ENCODE data around the gene C16orf96.

The C16orf96 gene

DNA sequence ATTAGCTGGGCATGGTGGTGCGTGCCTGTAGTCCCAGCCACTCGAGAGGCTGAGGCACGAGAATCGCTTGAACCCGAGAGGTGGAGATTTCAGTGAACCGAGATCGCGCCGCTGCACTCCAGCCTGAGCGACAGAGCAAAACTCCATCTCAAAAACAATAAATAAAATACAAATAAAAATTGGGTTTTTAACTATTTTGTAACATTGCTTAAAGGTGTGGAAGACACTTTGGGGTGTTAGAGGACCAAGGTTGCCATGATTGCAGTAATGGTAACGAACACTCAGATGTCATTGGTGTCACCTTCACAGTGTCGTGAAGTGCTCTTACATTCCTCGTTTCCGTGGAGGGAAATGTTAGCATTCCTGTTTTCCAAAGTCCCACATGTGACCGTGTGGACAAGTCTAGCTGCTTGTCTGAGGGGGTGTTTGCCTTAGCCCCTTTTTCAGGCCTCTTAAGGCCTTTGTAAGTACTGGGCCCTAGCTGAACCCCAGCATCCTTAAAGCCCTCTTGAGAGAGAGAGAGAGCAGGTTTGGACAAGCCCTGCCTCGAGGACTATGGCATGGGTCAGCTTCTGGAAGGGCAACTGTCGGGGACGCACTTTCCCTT is 8.6 kb downstream of the C16orf96 start:
- TF ChIP-seq ZBTB7A (IDR thresholded peaks at IDR 0.05; ENCODE audit: low read depth) (no peak), EP300 (IDR thresholded peaks at IDR 0.05; ENCODE audit: borderline replicate concordance) (no peak), TAF1 (IDR thresholded peaks at IDR 0.05; ENCODE audit: low read depth) (no peak), FOXM1 (IDR thresholded peaks at IDR 0.05; ENCODE audit: borderline replicate concordance, low read depth) (no peak), YY1 (IDR thresholded peaks at IDR 0.05; ENCODE audit: low read depth) (no peak), CEBPB (IDR thresholded peaks at IDR 0.05) (no peak), TCF12 (IDR thresholded peaks at IDR 0.05; ENCODE audit: low read depth) (no peak), NFIC (IDR thresholded peaks at IDR 0.05) (no peak)
- TF ChIP-seq, protein P1, sequence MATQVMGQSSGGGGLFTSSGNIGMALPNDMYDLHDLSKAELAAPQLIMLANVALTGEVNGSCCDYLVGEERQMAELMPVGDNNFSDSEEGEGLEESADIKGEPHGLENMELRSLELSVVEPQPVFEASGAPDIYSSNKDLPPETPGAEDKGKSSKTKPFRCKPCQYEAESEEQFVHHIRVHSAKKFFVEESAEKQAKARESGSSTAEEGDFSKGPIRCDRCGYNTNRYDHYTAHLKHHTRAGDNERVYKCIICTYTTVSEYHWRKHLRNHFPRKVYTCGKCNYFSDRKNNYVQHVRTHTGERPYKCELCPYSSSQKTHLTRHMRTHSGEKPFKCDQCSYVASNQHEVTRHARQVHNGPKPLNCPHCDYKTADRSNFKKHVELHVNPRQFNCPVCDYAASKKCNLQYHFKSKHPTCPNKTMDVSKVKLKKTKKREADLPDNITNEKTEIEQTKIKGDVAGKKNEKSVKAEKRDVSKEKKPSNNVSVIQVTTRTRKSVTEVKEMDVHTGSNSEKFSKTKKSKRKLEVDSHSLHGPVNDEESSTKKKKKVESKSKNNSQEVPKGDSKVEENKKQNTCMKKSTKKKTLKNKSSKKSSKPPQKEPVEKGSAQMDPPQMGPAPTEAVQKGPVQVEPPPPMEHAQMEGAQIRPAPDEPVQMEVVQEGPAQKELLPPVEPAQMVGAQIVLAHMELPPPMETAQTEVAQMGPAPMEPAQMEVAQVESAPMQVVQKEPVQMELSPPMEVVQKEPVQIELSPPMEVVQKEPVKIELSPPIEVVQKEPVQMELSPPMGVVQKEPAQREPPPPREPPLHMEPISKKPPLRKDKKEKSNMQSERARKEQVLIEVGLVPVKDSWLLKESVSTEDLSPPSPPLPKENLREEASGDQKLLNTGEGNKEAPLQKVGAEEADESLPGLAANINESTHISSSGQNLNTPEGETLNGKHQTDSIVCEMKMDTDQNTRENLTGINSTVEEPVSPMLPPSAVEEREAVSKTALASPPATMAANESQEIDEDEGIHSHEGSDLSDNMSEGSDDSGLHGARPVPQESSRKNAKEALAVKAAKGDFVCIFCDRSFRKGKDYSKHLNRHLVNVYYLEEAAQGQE (IDR thresholded peaks at IDR 0.05; ENCODE audit: low read depth), result no peak

DNA sequence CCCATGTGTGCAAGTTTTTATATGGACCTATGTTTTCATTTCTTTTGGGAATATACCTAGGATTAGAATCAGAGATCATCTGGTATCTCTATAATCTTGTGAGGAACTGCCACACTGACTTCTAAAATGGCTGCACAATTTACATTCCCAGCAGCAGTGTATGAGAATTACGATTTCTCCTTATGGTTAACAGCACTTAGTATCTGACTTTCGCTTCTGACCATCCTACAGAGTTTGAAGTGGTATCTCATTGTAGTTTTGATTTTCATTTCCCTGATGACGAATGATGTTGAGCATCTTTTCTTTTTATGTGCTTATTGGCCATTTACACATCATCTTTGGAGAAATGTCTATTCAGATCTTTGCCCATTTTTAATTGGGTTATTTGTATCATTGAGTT is 10.0 kb downstream of the C16orf96 start:
- TF ChIP-seq FOXM1 (IDR thresholded peaks at IDR 0.05; ENCODE audit: borderline replicate concordance, low read depth), result no peak
- TF ChIP-seq EP300 (IDR thresholded peaks at IDR 0.05; ENCODE audit: borderline replicate concordance), result no peak
- no peak for TF ChIP-seq TEAD4 (IDR thresholded peaks at IDR 0.05)
- no peak for TF ChIP-seq CREB1 (IDR thresholded peaks at IDR 0.05; ENCODE audit: low read depth)
- TF ChIP-seq, protein P1 (IDR thresholded peaks at IDR 0.05; ENCODE audit: low read depth), result no peak
- TF ChIP-seq YY1 (IDR thresholded peaks at IDR 0.05; ENCODE audit: low read depth), result no peak
- no peak for TF ChIP-seq RAD21 (IDR thresholded peaks at IDR 0.05; ENCODE audit: low read depth)
- TF ChIP-seq, protein P2, sequence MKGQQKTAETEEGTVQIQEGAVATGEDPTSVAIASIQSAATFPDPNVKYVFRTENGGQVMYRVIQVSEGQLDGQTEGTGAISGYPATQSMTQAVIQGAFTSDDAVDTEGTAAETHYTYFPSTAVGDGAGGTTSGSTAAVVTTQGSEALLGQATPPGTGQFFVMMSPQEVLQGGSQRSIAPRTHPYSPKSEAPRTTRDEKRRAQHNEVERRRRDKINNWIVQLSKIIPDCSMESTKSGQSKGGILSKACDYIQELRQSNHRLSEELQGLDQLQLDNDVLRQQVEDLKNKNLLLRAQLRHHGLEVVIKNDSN (IDR thresholded peaks at IDR 0.05), result no peak
- TF ChIP-seq ZBTB7A (IDR thresholded peaks at IDR 0.05; ENCODE audit: low read depth), result no peak
- TF ChIP-seq NFIC (IDR thresholded peaks at IDR 0.05), result no peak
- TF ChIP-seq TAF1 (IDR thresholded peaks at IDR 0.05; ENCODE audit: low read depth), result no peak
- TF ChIP-seq EGR1 (IDR thresholded peaks at IDR 0.05), result no peak
- TF ChIP-seq, protein P3, sequence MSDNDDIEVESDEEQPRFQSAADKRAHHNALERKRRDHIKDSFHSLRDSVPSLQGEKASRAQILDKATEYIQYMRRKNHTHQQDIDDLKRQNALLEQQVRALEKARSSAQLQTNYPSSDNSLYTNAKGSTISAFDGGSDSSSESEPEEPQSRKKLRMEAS (IDR thresholded peaks at IDR 0.05), result no peak

DNA sequence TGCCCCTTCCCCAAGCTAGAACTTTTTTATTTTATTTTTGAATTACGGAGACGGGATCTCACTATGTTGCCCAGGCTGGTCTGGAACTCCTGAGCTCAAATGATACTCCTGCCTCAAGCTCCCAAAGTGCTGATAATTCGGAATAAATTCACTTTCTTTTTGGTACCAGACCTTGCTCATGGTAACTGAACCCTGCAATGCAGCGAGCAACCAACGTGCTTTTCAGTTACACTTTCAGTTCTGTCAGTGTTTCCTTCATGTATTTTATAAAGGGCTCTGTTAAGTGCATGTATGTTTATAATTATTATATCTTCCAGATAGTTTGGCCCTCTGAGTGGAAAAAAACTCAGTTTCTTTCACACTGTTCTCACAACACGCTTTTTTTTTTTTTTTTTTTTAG is 13.9 kb downstream of the C16orf96 start:
- TF ChIP-seq FOXM1 (IDR thresholded peaks at IDR 0.05; ENCODE audit: borderline replicate concordance, low read depth), result no peak

DNA sequence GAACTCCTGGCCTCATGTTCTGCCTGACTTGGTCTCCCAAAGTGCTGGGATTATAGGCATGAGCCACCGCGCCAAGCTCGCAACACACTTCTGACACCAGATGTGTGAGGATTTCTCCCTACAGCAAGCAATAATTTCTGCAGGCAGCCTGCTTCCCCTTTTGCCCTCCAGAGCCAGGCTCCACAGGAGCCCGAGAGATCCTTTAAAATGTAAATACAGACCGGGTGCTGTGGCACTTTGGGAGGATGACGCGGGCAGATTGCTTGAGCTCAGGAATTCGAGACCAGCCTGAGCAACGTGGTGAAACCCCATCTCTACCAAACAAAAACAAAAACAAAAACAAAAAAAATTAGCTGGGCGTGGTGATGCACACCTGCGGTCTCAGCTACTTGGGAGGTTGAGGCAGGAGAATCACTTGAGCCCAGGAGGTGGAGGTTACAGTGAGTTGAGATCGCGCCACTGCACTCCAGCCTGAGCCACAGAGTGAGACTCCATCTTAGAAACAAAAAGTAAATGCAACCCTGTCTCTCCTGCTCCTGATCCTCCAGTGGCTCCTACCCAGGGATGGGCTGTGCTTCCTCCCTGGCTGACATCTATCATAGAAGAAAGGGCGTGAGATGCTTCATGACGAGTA is 14.7 kb downstream of the C16orf96 start:
- TF ChIP-seq TAF1 (IDR thresholded peaks at IDR 0.05; ENCODE audit: low read depth), result no peak
- no peak for TF ChIP-seq EGR1 (IDR thresholded peaks at IDR 0.05)
- TF ChIP-seq YY1 (IDR thresholded peaks at IDR 0.05; ENCODE audit: low read depth), result no peak
- no peak for TF ChIP-seq EP300 (IDR thresholded peaks at IDR 0.05; ENCODE audit: borderline replicate concordance)

DNA sequence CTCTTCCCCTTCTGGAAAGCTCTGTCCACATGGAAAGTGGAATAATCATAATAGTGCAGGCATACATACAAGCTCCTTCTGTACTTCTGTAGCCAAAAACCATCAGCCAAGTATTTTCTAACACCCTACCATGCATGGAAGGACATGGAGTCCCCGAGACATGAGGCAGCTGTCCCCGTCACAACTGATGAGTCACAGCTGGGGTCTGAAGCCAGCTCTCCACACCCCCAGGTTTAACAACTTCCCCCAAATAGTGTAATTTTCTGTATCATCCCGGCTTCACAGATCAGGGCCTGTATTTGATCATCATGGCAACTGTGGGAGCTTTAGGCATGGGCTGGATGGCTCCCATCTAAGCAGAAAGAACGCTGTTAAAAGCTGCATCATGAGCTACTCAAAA is 16.6 kb downstream of the C16orf96 start:
- TF ChIP-seq TCF12 (IDR thresholded peaks at IDR 0.05; ENCODE audit: low read depth), result no peak
- no peak for TF ChIP-seq EP300 (IDR thresholded peaks at IDR 0.05; ENCODE audit: borderline replicate concordance)
- TF ChIP-seq CREB1 (IDR thresholded peaks at IDR 0.05; ENCODE audit: low read depth), result no peak
- no peak for TF ChIP-seq YY1 (IDR thresholded peaks at IDR 0.05; ENCODE audit: low read depth)
- TF ChIP-seq, protein P1 (IDR thresholded peaks at IDR 0.05; ENCODE audit: low read depth), result no peak
- no peak for TF ChIP-seq TEAD4 (IDR thresholded peaks at IDR 0.05)
- no peak for TF ChIP-seq EGR1 (IDR thresholded peaks at IDR 0.05)
- TF ChIP-seq, protein P2 (IDR thresholded peaks at IDR 0.05), result no peak
- no peak for TF ChIP-seq NFIC (IDR thresholded peaks at IDR 0.05)
- TF ChIP-seq RAD21 (IDR thresholded peaks at IDR 0.05; ENCODE audit: low read depth), result no peak
- TF ChIP-seq CEBPB (IDR thresholded peaks at IDR 0.05), result no peak
- TF ChIP-seq, protein P3 (IDR thresholded peaks at IDR 0.05), result no peak
- no peak for TF ChIP-seq ZBTB7A (IDR thresholded peaks at IDR 0.05; ENCODE audit: low read depth)
- TF ChIP-seq FOXM1 (IDR thresholded peaks at IDR 0.05; ENCODE audit: borderline replicate concordance, low read depth), result no peak
